ENCODE measurements around the gene WDR93. TPM values are rescaled to one million over a fixed set of nuclear protein-coding genes. Genes with fewer than 3 reads are reported as not detected.

WDR93 gene
- total RNA-seq (not detected), polyA plus RNA-seq (0.16 TPM)

DNA sequence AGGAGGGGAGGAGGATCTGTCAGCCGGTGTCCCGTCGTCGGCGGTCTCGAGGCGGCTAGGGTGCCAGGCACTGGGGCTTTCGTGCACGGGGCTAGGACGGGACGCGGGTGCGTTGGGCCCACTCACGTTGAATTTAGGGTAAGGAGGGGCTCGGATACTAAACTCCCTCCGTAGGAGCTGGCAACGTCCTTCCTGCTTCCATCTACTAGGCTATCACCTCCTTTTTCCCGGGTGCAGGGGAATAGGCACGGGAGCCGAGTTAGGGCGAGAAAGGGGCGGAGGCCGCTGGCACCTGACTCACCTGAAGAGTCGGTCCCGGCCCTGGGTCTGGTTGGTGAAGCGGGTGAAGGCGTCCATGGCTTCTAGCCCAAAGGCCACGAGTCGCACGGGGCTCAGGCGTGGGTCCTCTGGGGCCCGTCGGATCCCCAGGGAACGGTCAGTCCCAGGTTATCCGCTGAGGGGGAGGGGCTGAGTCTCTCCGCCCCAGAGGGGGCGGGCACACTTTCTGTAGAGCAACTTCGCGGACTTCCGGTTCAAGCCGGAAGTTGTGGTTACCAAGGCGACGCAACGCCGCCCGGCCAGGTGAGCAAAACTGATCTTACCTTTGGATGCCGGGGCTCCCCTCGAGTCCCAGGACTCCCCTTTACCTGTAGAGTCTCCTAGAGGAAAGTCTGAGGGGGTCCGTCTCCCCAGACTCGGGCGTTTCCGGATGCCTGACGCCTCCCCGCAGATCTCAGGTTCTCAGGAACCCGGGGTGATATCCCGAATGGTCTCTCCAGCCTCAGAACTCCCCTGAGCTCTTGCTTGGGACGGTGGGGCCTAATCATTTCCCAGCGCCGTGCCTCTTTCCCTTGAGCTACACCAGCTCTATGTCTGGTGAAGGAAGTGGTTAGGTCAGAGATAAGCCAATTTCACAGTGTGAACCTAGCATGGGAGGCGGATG, at the start of gene WDR93, which contains the start of gene PEX11A:
Gene WDR93, plus strand, starts transcription at position 536 of the 943 bp plus-strand sequence. CDS start 10,936 bp downstream, outside the sequence.
Gene PEX11A, minus strand, starts transcription at position 479 of the 943 bp plus-strand sequence. Its CDS starts 122 bp downstream, at position 357.
- no peaks in the 10 kb centered on the region for H3K36me3 ChIP-seq (ENCODE audit: insufficient read depth)
- H3K4me1 ChIP-seq (ENCODE audit: insufficient read depth) = no peaks in the 10 kb centered on the region
- H3K4me3 ChIP-seq (ENCODE audit: low read depth, low read length) = peak within 1 kb of the TSS; percentile 74
- WGBS = 2% methylated on average over 60 of the region's 60 CpGs
- no peak within 1 kb of the TSS for H3K27ac ChIP-seq (ENCODE audit: low read depth)
- DNase-seq (ENCODE audit: extremely low spot score) = peak; percentile 47

DNA sequence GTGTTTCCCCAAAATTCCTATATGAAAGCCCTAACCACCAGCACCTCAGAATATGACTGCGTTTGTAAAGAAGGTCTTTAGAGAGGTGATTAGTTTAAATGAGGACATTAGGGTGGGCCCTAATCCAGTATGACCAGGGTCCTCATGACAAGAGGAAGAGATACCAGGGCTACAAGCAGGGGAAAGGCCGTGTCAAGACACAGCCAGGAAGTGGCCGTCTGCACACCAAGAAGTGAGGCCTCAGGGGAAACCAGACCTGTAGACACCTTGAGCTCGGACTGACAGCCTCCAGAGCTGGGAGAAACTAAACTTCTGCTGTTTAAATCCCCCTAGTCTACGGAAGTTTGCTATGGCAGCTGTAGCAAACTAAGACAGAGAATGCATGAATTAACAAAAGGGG, 49.6 kb upstream of the WDR93 start:
- Histone ChIP-seq H3K27ac (ENCODE audit: low read depth) (no peak overlapping the region), H3K36me3 (ENCODE audit: insufficient read depth) (peaks cover 3% of the 10 kb centered on the region), H3K4me3 (ENCODE audit: low read depth, low read length) (no peak overlapping the region), H3K4me1 (ENCODE audit: insufficient read depth) (no peaks in the 10 kb centered on the region)
- DNase-seq (ENCODE audit: extremely low spot score) = no peak
- WGBS = 84% methylated on average over 5 of the region's 5 CpGs

DNA sequence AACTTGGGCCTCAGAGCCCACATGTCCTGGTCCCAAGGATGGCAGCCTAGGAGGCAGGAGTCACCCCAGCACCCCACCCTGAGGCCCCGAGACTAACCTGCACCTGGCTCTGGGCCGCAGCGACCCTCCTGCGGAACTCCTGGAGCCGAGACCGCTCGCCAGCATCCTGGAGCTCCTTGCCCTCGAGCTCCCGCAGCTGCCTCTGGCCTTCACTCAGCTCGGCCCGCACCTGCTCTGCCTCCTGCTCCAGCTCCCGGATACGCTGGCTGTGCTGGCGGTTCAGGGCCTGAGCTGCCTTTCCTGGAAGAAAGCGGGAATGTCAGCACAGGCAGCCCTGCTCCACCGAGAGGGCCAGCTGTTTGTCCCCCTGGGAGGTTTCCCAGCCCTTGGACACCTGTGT, 48.5 kb upstream of the WDR93 start:
- no peak for DNase-seq (ENCODE audit: extremely low spot score)

DNA sequence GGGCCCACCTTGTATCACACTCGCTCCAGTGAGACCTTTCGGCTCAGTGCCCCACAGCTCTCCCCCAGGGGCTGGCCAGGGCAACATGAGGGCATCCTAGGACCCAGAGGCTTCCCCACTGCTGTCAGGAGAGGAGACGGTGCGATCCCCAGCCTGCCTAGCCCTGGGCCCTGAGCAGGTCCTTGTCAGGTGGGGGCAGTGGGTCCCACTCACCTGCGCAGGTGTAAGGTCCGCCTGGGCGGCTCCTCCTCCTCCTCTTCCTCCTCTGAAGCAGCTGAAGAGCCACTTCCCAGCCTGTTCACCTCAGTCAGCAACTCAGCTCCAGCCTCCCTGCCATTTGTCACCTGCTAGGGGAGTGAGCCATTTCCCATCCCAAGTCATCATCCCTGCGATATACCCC, 44.9 kb upstream of the WDR93 start:
- no peak for DNase-seq (ENCODE audit: extremely low spot score)
- Histone ChIP-seq H3K27ac (ENCODE audit: low read depth) (no peak overlapping the region), H3K36me3 (ENCODE audit: insufficient read depth) (peaks cover 3% of the 10 kb centered on the region), H3K4me3 (ENCODE audit: low read depth, low read length) (no peak overlapping the region), H3K4me1 (ENCODE audit: insufficient read depth) (no peaks in the 10 kb centered on the region)
- WGBS = 97% methylated on average over 8 of the region's 8 CpGs

More for the DNA sequence above, 48.5 kb upstream of the WDR93 start:
- peaks cover 3% of the 10 kb centered on the region for H3K36me3 ChIP-seq (ENCODE audit: insufficient read depth)
- H3K4me1 ChIP-seq (ENCODE audit: insufficient read depth) = no peaks in the 10 kb centered on the region
- no peak overlapping the region for H3K4me3 ChIP-seq (ENCODE audit: low read depth, low read length)
- H3K27ac ChIP-seq (ENCODE audit: low read depth) = no peak overlapping the region
- 93% methylated on average over 16 of the region's 16 CpGs for WGBS

DNA sequence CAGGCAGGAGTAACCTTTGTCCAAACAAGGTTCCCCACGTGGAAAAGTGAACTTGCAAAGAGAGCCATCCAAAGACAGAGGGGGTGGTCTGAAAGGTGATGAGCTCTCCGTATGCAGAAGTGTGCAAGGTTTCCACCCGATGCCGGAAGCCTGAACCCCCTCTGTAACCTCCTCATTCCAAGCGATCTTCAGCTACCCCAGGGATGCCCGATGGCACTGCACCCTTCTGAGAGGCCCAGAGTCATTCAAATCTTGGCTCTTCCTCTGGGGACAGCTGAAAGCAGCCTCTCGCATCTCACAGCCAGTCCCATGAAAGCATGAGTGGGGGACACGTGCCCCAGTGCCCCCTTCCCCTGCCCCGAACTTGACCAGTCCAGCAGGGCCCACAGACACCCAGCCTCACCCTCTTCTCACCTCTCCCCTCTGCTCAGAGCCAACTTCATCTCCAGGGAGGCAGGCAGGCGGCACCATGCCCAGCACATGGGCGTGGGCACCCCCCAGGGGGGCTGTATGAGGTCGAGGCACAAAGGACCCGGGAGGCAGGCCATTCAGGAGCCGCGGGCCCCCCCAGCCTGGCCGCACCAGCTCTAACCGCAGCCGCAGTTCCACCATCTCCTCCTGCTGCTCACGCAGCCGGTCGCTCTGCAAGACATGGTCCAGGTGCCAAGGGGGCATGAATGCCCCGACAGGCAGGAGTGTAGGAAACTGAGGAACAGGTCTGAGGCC, 44.0 kb upstream of the WDR93 start:
- H3K4me1 ChIP-seq (ENCODE audit: insufficient read depth) = no peaks in the 10 kb centered on the region
- DNase-seq (ENCODE audit: extremely low spot score) = no peak
- no peak overlapping the region for H3K27ac ChIP-seq (ENCODE audit: low read depth)
- H3K36me3 ChIP-seq (ENCODE audit: insufficient read depth) = peaks cover 3% of the 10 kb centered on the region
- WGBS = 87% methylated on average over 22 of the region's 22 CpGs
- H3K4me3 ChIP-seq (ENCODE audit: low read depth, low read length) = no peak overlapping the region

DNA sequence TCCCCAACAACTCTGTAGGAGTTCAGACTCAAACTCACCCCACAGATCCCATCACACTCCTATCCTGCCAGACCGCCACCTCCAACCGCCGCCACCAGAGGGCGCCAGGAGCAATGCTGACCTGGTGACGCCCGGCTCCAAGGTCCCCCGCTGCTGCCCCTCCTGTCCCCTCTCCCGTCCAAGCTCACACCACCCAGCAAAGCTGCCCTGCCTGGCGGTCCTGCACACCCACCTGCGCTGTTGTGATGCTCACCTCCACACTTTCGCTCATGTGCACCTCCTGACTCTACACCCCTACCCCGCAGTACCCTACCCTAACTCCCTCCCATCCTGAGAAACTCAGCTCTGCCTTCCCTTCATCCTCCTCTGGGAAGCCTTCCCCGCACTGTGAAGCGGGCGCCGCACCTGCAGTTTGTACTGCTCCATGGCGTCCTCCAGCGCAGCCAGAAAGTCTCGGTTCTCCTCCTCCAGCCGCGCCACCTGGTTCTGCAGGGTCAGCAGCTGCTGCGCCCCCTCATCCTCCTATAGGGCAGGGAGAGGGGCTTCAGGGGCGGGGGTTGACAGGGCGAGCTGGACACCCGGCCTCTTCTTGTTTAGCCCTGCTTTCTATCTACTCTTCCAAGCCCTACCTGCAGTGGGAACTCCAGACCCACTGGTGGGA, 43.3 kb upstream of the WDR93 start:
- no peak overlapping the region for H3K4me3 ChIP-seq (ENCODE audit: low read depth, low read length)
- no peaks in the 10 kb centered on the region for H3K4me1 ChIP-seq (ENCODE audit: insufficient read depth)
- no peaks in the 10 kb centered on the region for H3K36me3 ChIP-seq (ENCODE audit: insufficient read depth)
- WGBS = 57% methylated on average over 25 of the region's 25 CpGs
- no peak overlapping the region for H3K27ac ChIP-seq (ENCODE audit: low read depth)
- DNase-seq (ENCODE audit: extremely low spot score) = no peak

DNA sequence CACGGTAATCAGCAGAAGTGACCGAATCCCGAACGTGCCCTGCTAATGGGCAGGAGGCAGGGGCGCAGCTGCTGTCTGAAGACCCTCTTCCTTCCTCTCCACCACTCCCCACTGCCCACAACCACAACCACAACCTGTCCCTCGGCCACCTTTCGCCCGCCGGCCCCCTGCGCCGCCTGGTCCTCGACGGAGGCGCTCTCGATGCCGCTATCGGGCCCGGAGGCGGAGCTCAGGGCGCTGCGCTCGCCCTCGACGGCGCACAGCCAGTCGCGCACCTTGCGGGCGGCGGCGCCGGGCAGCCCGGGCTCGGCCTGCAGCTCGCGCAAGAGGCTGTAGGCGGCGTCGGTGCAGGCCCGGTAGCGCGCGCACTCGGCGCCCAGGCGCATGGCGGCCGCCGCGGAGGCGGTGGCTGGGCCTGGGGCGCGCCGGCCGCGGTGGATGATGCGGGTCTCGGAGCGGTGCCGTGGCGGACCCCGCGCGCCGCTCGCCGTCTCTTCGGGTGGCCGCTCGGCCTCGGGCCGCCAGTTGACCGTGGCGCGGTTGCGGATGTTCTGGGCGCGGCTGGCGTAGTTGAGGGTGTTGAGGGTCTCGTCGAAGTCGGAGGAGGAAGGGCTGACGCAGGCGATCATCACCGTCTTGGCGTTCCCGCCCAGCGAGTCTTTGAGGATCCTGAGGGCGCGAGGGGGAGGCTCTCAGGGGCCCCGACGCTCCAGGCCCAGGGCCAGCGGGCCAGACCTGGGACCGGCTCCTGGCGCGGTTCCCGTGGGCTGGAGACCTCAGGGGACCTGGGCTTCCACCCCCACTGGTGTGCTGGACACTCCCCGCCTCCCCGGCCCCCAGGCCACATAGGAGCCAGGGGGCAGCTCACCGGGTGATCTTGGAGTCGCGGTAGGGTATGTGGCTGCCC, 42.3 kb upstream of the WDR93 start:
- Histone ChIP-seq H3K27ac (ENCODE audit: low read depth) (no peak overlapping the region), H3K4me1 (ENCODE audit: insufficient read depth) (no peaks in the 10 kb centered on the region), H3K4me3 (ENCODE audit: low read depth, low read length) (no peak overlapping the region), H3K36me3 (ENCODE audit: insufficient read depth) (no peaks in the 10 kb centered on the region)
- 87% methylated on average over 102 of the region's 102 CpGs for WGBS
- no peak for DNase-seq (ENCODE audit: extremely low spot score)

DNA sequence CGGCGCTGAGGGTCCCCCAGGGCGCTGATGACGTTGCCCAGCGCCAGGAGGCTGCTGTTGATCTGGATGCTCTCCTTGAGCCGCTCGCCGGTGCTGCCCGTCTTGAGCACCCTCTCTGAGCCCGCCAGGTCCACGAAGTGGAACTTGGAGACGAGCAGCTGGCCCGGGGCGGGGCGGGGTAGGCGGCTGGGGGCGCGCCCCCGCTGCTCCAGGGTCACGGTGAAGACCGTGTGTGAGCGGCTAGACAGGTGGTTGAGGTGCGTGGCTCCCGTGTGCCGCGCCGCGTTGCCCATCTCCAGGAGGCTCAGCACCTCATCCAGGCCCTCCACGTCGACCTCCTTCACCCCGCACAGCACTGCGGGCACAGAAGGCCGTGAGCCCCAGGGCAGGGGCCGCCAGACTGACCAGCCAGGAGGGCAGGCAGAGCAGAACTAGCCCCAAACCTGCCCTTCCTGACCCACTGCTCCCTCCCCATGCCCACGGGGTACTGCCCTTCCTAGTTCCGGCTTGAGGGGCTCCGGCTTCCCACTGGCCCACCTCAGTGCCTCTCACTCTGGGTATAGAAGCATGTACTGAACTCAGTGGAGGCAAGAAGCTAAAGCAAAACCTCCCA, 41.5 kb upstream of the WDR93 start:
- H3K36me3 ChIP-seq (ENCODE audit: insufficient read depth) = no peaks in the 10 kb centered on the region
- H3K27ac ChIP-seq (ENCODE audit: low read depth) = no peak overlapping the region
- 97% methylated on average over 37 of the region's 37 CpGs for WGBS
- DNase-seq (ENCODE audit: extremely low spot score) = no peak
- no peak overlapping the region for H3K4me3 ChIP-seq (ENCODE audit: low read depth, low read length)
- H3K4me1 ChIP-seq (ENCODE audit: insufficient read depth) = no peaks in the 10 kb centered on the region

DNA sequence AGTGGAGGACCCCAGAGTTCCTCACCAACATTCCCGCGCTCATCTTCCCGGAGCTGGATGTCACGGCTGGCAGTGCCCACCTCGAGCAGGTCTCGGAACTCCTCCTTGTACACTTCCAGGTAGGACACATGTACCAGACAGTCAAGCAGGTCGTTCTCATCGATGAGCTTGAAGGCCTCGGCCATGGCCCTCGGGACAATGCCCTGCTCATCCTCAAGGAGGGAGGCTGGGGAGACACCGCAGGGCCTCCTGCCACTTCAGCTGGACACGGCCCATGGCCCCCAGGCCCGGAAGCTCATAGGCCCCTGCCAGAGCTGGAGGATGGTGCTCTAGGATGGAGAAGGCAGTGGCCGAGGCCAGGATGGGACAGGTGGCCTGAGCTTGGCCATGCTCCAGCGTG, 40.9 kb upstream of the WDR93 start:
- H3K36me3 ChIP-seq (ENCODE audit: insufficient read depth) = no peaks in the 10 kb centered on the region
- WGBS = 91% methylated on average over 15 of the region's 15 CpGs
- H3K4me3 ChIP-seq (ENCODE audit: low read depth, low read length) = no peak overlapping the region
- no peak for DNase-seq (ENCODE audit: extremely low spot score)
- no peaks in the 10 kb centered on the region for H3K4me1 ChIP-seq (ENCODE audit: insufficient read depth)
- no peak overlapping the region for H3K27ac ChIP-seq (ENCODE audit: low read depth)

DNA sequence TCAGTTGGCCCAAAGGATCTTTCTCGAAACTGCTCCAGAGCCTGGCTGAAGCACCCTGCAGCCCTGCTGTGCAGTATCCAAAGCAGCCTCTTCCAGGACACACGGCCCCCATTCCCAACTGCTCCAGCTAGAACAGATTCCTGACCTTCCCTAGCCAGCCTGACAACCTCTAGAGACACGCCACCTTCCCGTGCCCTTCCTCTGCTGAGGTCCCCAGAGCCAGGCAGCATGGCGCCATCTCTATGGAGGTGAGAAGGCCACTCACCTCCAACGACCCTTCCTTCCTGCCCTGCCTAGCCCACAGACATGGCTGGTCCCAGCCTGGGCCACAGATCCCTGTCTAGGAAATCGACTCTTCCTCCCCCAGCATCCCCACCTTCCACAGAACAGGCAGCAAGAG, 38.5 kb upstream of the WDR93 start:
- DNase-seq (ENCODE audit: extremely low spot score) = no peak
- WGBS = 87% methylated on average over 7 of the region's 7 CpGs

DNA sequence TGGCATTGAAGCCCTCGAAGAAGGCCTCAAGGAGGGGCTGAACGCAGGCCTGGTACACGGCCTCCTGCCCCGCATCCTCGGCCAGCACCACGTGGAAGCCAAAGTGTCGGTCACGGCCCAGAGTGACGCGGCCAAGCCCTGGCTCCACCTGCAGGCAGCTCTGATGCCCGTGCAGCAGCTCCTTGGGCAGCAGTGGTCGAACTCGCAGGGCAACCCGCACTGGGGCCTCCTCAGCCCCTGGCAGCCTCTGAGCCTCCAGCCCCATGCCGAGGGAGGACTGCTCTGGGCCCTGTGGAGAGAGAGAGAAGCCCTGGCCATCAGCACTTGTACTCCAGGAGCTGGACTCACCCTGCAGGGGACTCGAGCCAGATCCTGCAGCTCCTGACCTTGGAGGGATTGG, 37.9 kb upstream of the WDR93 start:
- 83% methylated on average over 16 of the region's 16 CpGs for WGBS
- H3K36me3 ChIP-seq (ENCODE audit: insufficient read depth) = no peaks in the 10 kb centered on the region
- H3K27ac ChIP-seq (ENCODE audit: low read depth) = no peak overlapping the region
- no peaks in the 10 kb centered on the region for H3K4me1 ChIP-seq (ENCODE audit: insufficient read depth)
- H3K4me3 ChIP-seq (ENCODE audit: low read depth, low read length) = no peak overlapping the region
- no peak for DNase-seq (ENCODE audit: extremely low spot score)

More for the DNA sequence above, 38.5 kb upstream of the WDR93 start:
- Histone ChIP-seq H3K36me3 (ENCODE audit: insufficient read depth) (no peaks in the 10 kb centered on the region), H3K4me1 (ENCODE audit: insufficient read depth) (no peaks in the 10 kb centered on the region), H3K27ac (ENCODE audit: low read depth) (no peak overlapping the region), H3K4me3 (ENCODE audit: low read depth, low read length) (no peak overlapping the region)

DNA sequence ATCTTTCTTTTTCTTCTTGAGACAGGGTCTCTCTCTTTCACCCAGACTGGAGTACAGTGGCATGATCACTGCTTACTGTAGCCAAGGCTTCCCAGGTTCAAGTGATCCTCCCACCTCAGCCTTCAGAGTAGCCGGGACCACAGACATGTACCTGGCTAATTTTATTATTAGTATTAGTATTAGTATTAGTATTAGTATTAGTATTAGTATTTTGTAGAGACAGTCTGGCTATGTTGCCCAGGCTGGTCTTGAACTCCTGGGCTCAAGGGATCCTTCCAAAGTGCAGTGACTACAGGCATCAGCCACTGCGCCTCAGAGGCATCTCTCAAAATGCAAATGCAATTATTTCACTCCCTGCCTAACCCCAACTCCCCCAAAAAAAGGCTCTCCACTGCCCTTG, 37.0 kb upstream of the WDR93 start:
- no peaks in the 10 kb centered on the region for H3K36me3 ChIP-seq (ENCODE audit: insufficient read depth)
- no peak overlapping the region for H3K4me3 ChIP-seq (ENCODE audit: low read depth, low read length)
- over 99% methylated on average over 2 of the region's 2 CpGs for WGBS
- DNase-seq (ENCODE audit: extremely low spot score) = no peak
- H3K4me1 ChIP-seq (ENCODE audit: insufficient read depth) = no peaks in the 10 kb centered on the region
- H3K27ac ChIP-seq (ENCODE audit: low read depth) = no peak overlapping the region

All from urinary bladder (tissue), 4 donors.